OCI-LY7 (cell line): ENCODE results near the gene CDHR2. TPM values are rescaled to one million over a fixed set of nuclear protein-coding genes. Genes with fewer than 3 reads are reported as not detected.
"Not testable (repeated sequence)": the region's sequence is repeated elsewhere in the genome, so short reads cannot be mapped to it uniquely, and the experiment has no call there.

Source experiments
- BruUV-seq: library from RNA; stranded (reverse); fragments of 400-500 nt; replicated peaks from 2 replicates; lab custom pipeline; 2021; lab: Mats Ljungman, UMichigan
- CTCF ChIA-PET: fragments of 300-600 bp; sonication (Branson Sonifier 250); formaldehyde crosslinking; loops from one replicate; lab custom pipeline; 2022; ENCODE audit warnings: antibody characterized with exemption; ENCODE audit not compliant: unreplicated experiment; lab: Charles Lee
- POLR2A ChIA-PET: fragments of 300-600 bp; sonication (Branson Sonifier 250); formaldehyde crosslinking; loops from one replicate; lab custom pipeline; 2022; ENCODE audit warnings: antibody characterized with exemption; lab: Charles Lee
- DNase-seq: peaks from one replicate; pipeline ENCODE4 v3.0.0-alpha.2; 2015; ENCODE audit warnings: low spot score
- H2AFZ ChIP-seq: fragments of 200-600 bp; sonication (generic), shearing (Covaris generic); 2 replicates; pipeline ENCODE4 v1.6.1; 2014; ENCODE audit warnings: mild to moderate bottlenecking, antibody characterized with exemption, low read length, moderate library complexity
- H3K27ac ChIP-seq: fragments of 200-600 bp; sonication (generic); 2 replicates; pipeline ENCODE4 v1.5.1; 2014; ENCODE audit warnings: mixed run types, low read depth, mild to moderate bottlenecking, moderate library complexity, low read length, inconsistent platforms; ENCODE audit not compliant: poor library complexity, severe bottlenecking
- H3K36me3 ChIP-seq: fragments of 200-600 bp; sonication (generic); 2 replicates; pipeline ENCODE4 v1.6.1; 2014; ENCODE audit warnings: mild to moderate bottlenecking, antibody characterized with exemption, low read length, moderate library complexity, mixed read lengths; ENCODE audit not compliant: insufficient read depth
- H3K4me1 ChIP-seq: fragments of 200-600 bp; sonication (generic); 2 replicates; pipeline ENCODE4 v1.5.1; 2014; ENCODE audit warnings: mild to moderate bottlenecking, low read length; ENCODE audit not compliant: insufficient read depth, poor library complexity, severe bottlenecking
- H3K4me2 ChIP-seq: fragments of 200-600 bp; sonication (generic); 2 replicates; pipeline ENCODE4 v1.6.1; 2014; ENCODE audit warnings: mild to moderate bottlenecking, low read length
- H3K4me3 ChIP-seq: fragments of 200-600 bp; sonication (generic); 2 replicates; pipeline ENCODE4 v1.5.1; 2014; ENCODE audit warnings: mild to moderate bottlenecking, low read depth, low read length; ENCODE audit not compliant: poor library complexity, severe bottlenecking
- H3K79me2 ChIP-seq: fragments of 200-600 bp; sonication (generic); 2 replicates; pipeline ENCODE4 v1.6.1; 2016; ENCODE audit warnings: low read depth, mild to moderate bottlenecking, low read length, moderate library complexity, mixed read lengths; ENCODE audit not compliant: insufficient read depth
- H3K9me2 ChIP-seq: fragments of 200-600 bp; sonication (generic); 2 replicates; pipeline ENCODE4 v1.6.1; 2016; ENCODE audit warnings: mild to moderate bottlenecking, low read length, mixed read lengths; ENCODE audit not compliant: insufficient read depth
- H3K9me3 ChIP-seq: fragments of 200-600 bp; sonication (generic); 2 replicates; pipeline ENCODE4 v1.6.1; 2014; ENCODE audit warnings: mild to moderate bottlenecking, mixed run types, low read length, mixed read lengths
- H4K20me1 ChIP-seq: fragments of 200-600 bp; sonication (generic); 2 replicates; pipeline ENCODE4 v1.6.1; 2014; ENCODE audit warnings: mild to moderate bottlenecking, antibody characterized with exemption, low read length, moderate library complexity, mixed read lengths; ENCODE audit not compliant: insufficient read depth
- EZH2phosphoT487 ChIP-seq: fragments of 200-600 bp; sonication (generic); IDR thresholded peaks from 2 replicates; pipeline ENCODE4 v1.6.1; 2018; ENCODE audit warnings: low read depth, borderline replicate concordance, mild to moderate bottlenecking, mixed run types, antibody characterized with exemption, low read length, moderate library complexity, mixed read lengths
- intact Hi-C: fragments of 100-400 bp; cut with micrococcal nuclease; formaldehyde crosslinking; loops from one replicate; pipeline ENCODE4 v1.10.0; 2022; ENCODE audit not compliant: unreplicated experiment
- total RNA-seq, 2 experiments: library from RNA; depleted of rRNA in 1 of 2; stranded (reverse); fragments of >200 nt in 1 of 2; shearing (Covaris generic) in 1 of 2; gene quantifications; 2 replicates each; pipeline ENCODE4 v1.2.3, GENCODE V29; 2014 to 2022
- TF ChIP-seq, protein P1 (sequence below): fragments of 200-600 bp; sonication (generic); conservative IDR thresholded peaks from 2 replicates; pipeline ENCODE4 v1.5.1; 2014; ENCODE audit warnings: mild to moderate bottlenecking, antibody characterized with exemption, low read length, moderate library complexity, mixed read lengths

The CDHR2 gene
- total RNA-seq, 2 experiments from 2014 or later: 0.25 to 3.8 TPM

DNA sequence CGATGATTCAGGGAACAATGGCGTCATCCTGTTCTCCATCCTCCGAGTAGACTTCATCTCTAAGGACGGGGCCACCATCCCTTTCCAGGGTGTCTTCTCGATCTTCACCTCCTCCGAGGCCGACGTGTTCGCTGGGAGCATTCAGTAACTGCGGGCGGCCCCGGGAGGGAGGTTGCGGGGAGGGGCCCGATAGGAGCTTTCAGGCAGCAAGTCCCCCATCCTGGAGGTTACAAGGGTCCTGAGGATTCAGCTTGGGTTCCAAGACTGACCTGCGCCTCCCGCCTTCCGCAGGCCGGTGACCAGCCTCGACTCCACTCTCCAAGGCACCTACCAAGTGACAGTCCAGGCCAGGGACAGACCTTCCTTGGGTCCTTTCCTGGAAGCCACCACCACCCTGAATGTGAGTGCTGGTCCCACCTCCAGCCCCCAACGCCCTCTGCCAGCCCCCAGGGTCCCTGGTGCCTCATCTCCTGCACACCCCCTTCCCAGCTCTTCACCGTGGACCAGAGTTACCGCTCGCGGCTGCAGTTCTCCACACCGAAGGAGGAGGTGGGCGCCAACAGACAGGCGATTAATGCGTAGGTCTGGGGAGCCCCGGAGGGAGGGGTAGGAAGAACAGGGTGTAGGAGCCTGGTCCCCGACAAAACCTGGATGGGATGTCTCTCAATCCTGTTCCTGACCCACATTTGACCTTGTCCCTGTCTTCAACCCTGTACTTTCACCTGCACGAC is 40.1 kb downstream of the CDHR2 start:
- Histone ChIP-seq H3K9me3 (peaks cover 15% of the 10 kb centered on the region), H3K79me2 (no peaks in the 10 kb centered on the region), H3K4me1 (no peaks in the 10 kb centered on the region), H3K27ac (no peak overlapping the region), H3K9me2 (no peaks in the 10 kb centered on the region), H2AFZ (no peak overlapping the region), H4K20me1 (no peaks in the 10 kb centered on the region), H3K4me2 (no peak overlapping the region), H3K36me3 (0 out of 2 replicates have a peak, but pooled peaks cover 4% of the 10 kb centered on the region), H3K4me3 (no peak overlapping the region)
- no peak for TF ChIP-seq EZH2phosphoT487
- TF ChIP-seq, protein P1, sequence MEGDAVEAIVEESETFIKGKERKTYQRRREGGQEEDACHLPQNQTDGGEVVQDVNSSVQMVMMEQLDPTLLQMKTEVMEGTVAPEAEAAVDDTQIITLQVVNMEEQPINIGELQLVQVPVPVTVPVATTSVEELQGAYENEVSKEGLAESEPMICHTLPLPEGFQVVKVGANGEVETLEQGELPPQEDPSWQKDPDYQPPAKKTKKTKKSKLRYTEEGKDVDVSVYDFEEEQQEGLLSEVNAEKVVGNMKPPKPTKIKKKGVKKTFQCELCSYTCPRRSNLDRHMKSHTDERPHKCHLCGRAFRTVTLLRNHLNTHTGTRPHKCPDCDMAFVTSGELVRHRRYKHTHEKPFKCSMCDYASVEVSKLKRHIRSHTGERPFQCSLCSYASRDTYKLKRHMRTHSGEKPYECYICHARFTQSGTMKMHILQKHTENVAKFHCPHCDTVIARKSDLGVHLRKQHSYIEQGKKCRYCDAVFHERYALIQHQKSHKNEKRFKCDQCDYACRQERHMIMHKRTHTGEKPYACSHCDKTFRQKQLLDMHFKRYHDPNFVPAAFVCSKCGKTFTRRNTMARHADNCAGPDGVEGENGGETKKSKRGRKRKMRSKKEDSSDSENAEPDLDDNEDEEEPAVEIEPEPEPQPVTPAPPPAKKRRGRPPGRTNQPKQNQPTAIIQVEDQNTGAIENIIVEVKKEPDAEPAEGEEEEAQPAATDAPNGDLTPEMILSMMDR: no peak
- POLR2A ChIA-PET: no interaction called here
- intact Hi-C loops: no loop called here
- CTCF ChIA-PET: no interaction called here
- DNase-seq: no peak
- BruUV-seq: no TSS peak

DNA sequence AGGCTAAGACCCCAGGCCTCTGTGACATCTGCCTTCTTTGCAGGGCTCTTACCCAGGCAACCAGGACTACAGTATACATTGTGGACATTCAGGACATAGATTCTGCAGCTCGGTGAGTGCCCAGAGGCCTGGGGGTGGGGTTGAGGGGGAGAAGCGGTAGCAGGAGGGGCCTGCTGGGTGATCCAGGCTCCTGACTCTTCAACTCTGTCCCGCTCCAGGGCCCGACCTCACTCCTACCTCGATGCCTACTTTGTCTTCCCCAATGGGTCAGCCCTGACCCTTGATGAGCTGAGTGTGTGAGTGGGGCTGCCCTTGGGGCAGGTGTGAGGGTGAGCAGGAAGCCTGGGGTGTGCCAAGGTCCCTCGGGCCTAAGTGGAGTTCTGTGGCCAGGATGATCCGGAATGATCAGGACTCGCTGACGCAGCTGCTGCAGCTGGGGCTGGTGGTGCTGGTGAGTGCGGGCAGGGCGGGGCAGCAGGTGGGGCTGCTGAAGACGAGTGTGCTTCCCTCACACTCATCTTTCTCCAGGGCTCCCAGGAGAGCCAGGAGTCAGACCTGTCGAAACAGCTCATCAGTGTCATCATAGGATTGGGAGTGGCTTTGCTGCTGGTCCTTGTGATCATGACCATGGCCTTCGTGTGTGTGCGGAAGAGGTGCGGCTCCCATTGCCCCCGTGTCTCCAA is 41.0 kb downstream of the CDHR2 start:
- H3K36me3 ChIP-seq: 0 out of 2 replicates have a peak, but pooled peaks cover 4% of the 10 kb centered on the region
- no peaks in the 10 kb centered on the region for H3K9me2 ChIP-seq
- no peak overlapping the region for H3K27ac ChIP-seq
- H3K4me1 ChIP-seq: no peaks in the 10 kb centered on the region
- no peak overlapping the region for H3K4me3 ChIP-seq
- POLR2A ChIA-PET: no interaction called here
- no peak for DNase-seq
- H4K20me1 ChIP-seq: no peaks in the 10 kb centered on the region; the same call in 1 of the 2 replicates
- no TSS peak for BruUV-seq
- TF ChIP-seq, protein P1: no peak
- no peak for TF ChIP-seq EZH2phosphoT487
- intact Hi-C loops: no loop called here
- H2AFZ ChIP-seq: no peak overlapping the region
- H3K79me2 ChIP-seq: no peaks in the 10 kb centered on the region
- peaks cover 7% of the 10 kb centered on the region for H3K9me3 ChIP-seq
- H3K4me2 ChIP-seq: no peak overlapping the region
- CTCF ChIA-PET: interaction anchor here (0.6 kb wide), 1 partner anchor 47 kb away, joined by 6 read pairs; no protein-coding TSS in a partner anchor

DNA sequence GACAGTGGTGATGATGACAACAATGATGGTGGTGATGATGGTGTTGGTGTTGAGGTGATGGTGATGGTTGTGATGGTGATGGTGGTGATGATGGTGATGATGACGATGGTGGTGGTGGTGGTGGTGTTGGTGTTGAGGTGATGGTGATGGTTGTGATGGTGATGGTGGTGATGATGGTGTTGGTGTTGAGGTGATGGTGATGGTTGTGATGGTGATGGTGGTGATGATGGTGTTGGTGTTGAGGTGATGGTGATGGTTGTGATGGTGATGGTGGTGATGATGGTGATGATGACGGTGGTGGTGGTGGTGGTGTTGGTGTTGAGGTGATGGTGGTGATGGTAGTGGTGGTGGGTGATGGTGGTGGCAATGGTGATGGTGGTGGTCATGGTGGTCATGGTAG is 42.5 kb downstream of the CDHR2 start:
- H3K9me3 ChIP-seq, H4K20me1 ChIP-seq, H3K79me2 ChIP-seq, H3K9me2 ChIP-seq, H3K27ac ChIP-seq, H3K4me2 ChIP-seq, H3K4me3 ChIP-seq, intact Hi-C loops, POLR2A ChIA-PET, BruUV-seq, CTCF ChIA-PET, H2AFZ ChIP-seq, DNase-seq, H3K36me3 ChIP-seq, H3K4me1 ChIP-seq: not testable (repeated sequence)
